Kidney capillary endothelial cell (primary cell): ENCODE results near the gene MAPK8.

Experiments used
- DNase-seq: peaks from one replicate; pipeline ENCODE4 v3.0.0-alpha.2; 2018; ENCODE audit warnings: low spot score

The MAPK8 gene

GRCh38 chr10:48463318-48464003, 157.0 kb downstream of the MAPK8 start:
- DNase-seq, result no peak

- no peak for DNase-seq
Measured at GRCh38 chr10:48464121-48464870, 157.8 kb downstream of the MAPK8 start.

- DNase-seq, result no peak
Measured at GRCh38 chr10:48464871-48465736, 158.6 kb downstream of the MAPK8 start.

- no peak for DNase-seq
Measured at GRCh38 chr10:48465860-48466521, 159.5 kb downstream of the MAPK8 start.

DNA sequence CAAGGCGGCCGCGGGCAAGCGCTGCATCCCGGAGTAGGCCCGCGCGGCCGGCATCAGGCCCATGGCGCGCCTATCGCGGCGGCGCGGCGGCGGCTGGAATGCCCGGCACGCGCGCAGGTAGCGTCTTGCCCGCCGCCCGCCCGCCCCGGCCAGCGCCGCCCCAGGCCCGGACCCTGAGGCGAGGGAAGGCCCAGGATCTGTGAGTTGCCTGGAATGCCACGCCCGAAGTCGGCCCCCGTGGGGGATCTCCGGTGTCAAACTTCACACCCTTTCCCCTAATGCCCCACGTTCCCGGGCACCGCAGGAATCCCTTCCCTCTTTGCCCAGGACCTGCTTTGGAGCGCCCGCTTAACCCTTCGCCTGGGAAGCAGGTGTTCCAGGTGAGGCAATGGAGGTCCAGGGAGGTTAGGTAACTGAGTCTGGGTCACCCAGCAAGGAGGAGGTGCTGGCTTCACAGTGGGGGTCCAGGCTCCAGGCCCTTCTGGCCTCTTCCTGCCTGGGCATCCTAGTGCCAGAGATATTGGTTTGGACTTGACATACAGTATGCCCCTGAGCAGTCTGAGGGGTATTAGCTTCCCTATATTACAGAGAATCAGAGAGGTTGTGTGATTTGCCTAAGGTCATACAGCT, 160.2 kb downstream of the MAPK8 start:
- no peak for DNase-seq

DNA sequence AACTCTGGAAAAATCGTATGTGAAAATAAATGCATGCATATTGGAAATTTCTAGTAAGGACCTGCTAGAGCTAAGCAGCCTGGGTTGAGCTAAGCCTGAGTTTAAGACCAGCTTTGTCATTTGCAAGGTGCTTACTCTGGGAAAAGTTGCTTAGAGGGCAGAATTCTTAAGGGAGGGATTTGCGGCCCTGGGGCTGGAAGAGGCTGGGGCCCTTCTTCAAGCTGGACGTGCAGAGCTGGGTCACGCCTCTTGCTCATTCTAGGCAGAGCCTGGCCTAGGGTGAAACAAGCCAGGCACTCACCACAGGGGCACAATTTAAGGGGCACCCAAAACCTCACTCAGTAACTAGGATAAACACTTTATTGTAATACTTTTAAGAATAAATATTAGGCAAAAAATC, 161.2 kb downstream of the MAPK8 start:
- DNase-seq, result no peak

GRCh38 chr10:48468130-48468790, 161.8 kb downstream of the MAPK8 start:
- no peak for DNase-seq

GRCh38 chr10:48468866-48469511, 162.5 kb downstream of the MAPK8 start:
- DNase-seq, result no peak

- no peak for DNase-seq
Measured at GRCh38 chr10:48469516-48470020, 163.1 kb downstream of the MAPK8 start.

DNA sequence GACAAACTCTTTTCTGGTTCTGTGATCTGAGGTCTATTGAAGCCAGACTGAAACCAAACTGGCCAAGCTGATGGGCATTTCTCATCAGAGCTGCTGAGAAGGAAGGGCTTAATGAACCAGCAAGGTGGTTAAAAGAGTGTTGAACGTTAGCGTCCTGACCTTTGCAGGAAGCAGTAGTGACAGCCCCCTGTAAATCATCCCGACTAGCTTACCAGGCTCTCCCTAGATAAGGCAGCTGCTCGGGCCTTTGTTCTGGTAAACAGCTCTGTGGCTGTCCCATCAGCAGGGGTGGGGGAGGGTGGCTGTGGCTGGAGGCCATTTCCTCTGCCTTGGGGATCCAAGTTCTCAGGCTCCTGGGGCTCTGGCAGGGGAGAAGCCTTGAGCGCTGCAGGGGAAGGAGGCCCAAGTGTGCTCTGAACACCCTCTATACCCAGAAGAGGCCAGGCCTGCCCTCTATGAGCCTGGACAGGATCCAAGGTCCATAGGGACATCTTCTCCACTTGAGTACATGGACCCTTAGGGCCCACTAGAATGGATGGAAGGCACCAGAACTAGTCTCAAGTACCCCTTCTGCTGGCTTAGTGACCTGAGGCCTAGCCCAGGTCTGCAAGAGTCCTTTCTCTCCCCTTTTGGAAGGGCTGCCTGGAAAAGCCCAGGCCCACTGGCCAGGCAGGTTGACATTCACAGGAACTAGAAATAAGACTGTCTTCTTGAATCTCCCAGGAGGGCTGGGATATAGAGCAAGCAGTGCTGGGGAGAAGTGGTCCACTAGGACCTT, 163.8 kb downstream of the MAPK8 start:
- peak; percentile 10 for DNase-seq

- DNase-seq, result no peak
Measured at GRCh38 chr10:48470893-48471805, 164.7 kb downstream of the MAPK8 start.

GRCh38 chr10:48472501-48473069, 166.1 kb downstream of the MAPK8 start:
- no peak for DNase-seq

GRCh38 chr10:48473704-48474103, 167.2 kb downstream of the MAPK8 start:
- no peak for DNase-seq

DNA sequence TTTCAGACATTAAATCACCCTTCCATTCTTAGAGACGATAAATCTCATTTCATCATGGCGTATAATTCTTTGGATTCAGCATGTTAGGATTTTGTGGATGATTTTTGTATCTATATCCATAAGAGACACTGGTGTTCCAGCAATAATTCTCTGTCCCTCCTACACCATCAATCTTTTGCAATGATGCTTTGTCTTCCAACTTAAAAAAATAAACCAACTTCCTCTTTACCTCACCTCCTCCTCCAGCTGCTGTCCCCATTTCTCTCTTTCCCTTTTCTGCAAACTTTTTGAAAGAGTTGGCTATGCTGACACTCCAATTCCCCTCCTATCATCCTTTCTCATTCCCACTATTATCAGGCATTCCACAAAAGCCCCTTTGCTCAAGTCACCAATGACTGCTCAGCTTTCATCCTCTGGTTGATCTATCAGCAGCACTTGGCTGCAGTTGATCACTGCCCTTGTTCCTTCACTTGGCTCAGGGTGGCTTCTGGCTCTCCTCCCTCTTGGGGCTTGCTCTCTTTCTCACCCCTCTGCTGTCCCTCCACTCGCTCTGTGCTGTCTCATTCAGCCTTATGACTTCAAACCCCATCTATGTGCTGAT, 168.4 kb downstream of the MAPK8 start:
- no peak for DNase-seq

DNA sequence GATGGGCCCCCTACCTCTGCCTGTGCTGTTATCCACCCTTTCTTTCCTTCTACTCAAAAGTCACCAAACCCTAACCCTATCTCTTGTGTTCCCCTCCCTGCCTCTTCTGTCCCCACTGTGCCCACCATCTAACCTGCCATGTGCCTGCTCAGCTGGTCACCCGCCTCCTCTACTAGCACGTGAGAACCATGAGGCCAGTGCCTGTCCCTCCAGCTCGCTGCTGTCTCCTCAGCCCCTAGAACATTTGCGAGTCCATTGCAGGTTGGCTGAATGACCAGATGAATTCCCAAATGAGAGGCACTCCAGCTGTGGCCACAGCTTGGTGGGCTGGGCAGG, 169.4 kb downstream of the MAPK8 start:
- no peak for DNase-seq

- DNase-seq, result no peak
Measured at GRCh38 chr10:48476279-48476982, 170.0 kb downstream of the MAPK8 start.

- DNase-seq, result peak; percentile 20
Measured at GRCh38 chr10:48477141-48477540, 170.7 kb downstream of the MAPK8 start.
